Retinal pigment epithelial cell (primary cell): ENCODE measurements around the gene CLIC4.

Experiments used
- DNase-seq: peaks from one replicate; pipeline ENCODE4 v3.0.0-alpha.2; 2010; ENCODE audit warnings: low read depth
- H3K4me3 ChIP-seq: 2 replicates; pipeline ENCODE4 v1.5.1; 2011; ENCODE audit warnings: mild to moderate bottlenecking, low read length, control low read depth, moderate library complexity
- TF ChIP-seq, protein P1 (sequence below): conservative IDR thresholded peaks from 2 replicates; pipeline ENCODE4 v1.5.1; 2011; ENCODE audit warnings: low read depth, low read length, control low read depth, inconsistent platforms

CLIC4 gene

GRCh38 chr1:24828183-24828886, 83.1 kb downstream of the CLIC4 start:
- no peak for DNase-seq
- no peak overlapping the region for H3K4me3 ChIP-seq
- TF ChIP-seq, protein P1, sequence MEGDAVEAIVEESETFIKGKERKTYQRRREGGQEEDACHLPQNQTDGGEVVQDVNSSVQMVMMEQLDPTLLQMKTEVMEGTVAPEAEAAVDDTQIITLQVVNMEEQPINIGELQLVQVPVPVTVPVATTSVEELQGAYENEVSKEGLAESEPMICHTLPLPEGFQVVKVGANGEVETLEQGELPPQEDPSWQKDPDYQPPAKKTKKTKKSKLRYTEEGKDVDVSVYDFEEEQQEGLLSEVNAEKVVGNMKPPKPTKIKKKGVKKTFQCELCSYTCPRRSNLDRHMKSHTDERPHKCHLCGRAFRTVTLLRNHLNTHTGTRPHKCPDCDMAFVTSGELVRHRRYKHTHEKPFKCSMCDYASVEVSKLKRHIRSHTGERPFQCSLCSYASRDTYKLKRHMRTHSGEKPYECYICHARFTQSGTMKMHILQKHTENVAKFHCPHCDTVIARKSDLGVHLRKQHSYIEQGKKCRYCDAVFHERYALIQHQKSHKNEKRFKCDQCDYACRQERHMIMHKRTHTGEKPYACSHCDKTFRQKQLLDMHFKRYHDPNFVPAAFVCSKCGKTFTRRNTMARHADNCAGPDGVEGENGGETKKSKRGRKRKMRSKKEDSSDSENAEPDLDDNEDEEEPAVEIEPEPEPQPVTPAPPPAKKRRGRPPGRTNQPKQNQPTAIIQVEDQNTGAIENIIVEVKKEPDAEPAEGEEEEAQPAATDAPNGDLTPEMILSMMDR = no peak

- TF ChIP-seq, protein P1 = no peak
- H3K4me3 ChIP-seq = no peak overlapping the region
- DNase-seq = no peak
Measured at GRCh38 chr1:24828887-24829192, 83.6 kb downstream of the CLIC4 start.

DNA sequence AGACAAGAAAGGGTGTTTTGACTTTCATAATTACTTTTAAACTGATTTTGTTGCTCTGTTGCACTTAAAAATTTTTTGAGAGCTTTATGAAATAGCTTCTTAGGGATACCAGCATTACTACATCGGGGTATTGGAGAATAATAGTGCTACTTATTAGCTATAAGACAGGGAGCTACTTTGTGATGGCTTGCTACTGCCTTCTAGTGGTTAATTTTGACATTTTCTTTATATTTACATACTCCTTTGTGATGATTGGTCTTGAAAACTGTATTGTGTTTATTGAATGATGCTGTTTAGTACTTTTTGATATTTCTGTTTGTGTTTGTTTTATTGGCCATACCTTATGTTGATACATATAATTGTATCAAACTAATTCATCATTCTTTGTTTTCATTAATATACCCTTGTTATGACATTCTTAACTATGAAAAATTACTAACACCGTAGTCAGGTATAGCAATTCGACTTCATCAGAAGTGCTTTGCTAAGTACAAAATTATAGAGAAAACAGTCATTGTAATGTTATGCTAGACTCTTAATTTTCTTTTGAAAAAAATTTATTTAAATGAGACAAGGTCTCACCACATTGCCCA, 85.5 kb downstream of the CLIC4 start:
- DNase-seq = no peak
- no peak overlapping the region for H3K4me3 ChIP-seq
- TF ChIP-seq, protein P1 = peak; percentile 66

DNA sequence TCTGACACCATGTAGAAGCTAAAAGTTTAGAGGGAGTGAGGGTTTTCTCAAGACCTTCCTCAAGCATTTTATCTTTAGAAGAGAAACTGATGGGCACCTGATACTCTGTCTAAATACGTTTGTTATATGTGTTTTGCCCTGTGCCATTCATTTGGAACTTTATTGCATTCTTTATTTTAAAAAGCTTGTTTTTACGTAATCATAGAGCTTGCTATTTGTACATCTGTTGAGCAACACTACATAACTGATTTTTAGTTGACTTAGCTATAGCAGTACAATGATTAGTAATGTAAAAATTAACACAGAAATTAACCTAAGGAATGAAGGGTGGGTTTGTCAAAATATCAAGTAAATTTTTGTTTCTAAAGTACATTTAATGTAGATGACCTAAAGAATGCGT, 96.3 kb downstream of the CLIC4 start:
- DNase-seq = no peak
- H3K4me3 ChIP-seq = no peak overlapping the region
- TF ChIP-seq, protein P1 = no peak

GRCh38 chr1:24846671-24847070, 101.4 kb downstream of the CLIC4 start:
- no peak overlapping the region for H3K4me3 ChIP-seq
- TF ChIP-seq, protein P1 = no peak
- no peak for DNase-seq

GRCh38 chr1:24847995-24848881, 103.0 kb downstream of the CLIC4 start:
- TF ChIP-seq, protein P1 = peak; percentile 91
- peak; percentile 46 for DNase-seq
- H3K4me3 ChIP-seq = peak overlapping the region; percentile 53
